Panc1 (cell line): ENCODE measurements around the gene TRAF6. TPM values are rescaled to one million over a fixed set of nuclear protein-coding genes. Genes with fewer than 3 reads are reported as not detected.

Source experiments
- ATAC-seq: fragments of 200-7000 bp; cut with Tn5 transposase; 2 replicates; pipeline ENCODE4 v1.9.1; 2020; ENCODE audit warnings: mild to moderate bottlenecking, moderate library complexity
- BruUV-seq: library from RNA; stranded (reverse); fragments of 400-500 nt; replicated peaks from 2 replicates; lab custom pipeline; 2021; lab: Mats Ljungman, UMichigan
- CTCF ChIA-PET: fragments of 300-600 bp; sonication (Branson Sonifier 250); formaldehyde crosslinking; loops from one replicate; lab custom pipeline; 2022; ENCODE audit warnings: antibody characterized with exemption; lab: Charles Lee
- POLR2A ChIA-PET: fragments of 300-600 bp; sonication (Branson Sonifier 250); formaldehyde crosslinking; loops from one replicate; lab custom pipeline; 2022; ENCODE audit warnings: antibody characterized with exemption; lab: Charles Lee
- DNase-seq: peaks from one replicate; pipeline ENCODE4 v3.0.0-alpha.2; 2010; ENCODE audit warnings: low read depth, low spot score
- H3K27ac ChIP-seq: 2 replicates; pipeline ENCODE4 v1.5.1; 2011; ENCODE audit warnings: mild to moderate bottlenecking, low read length, inconsistent platforms
- H3K27me3 ChIP-seq: fragments of 200-500 bp; sonication (Bioruptor generic); 2 replicates; pipeline ENCODE4 v1.6.0; 2014; ENCODE audit warnings: low read length, inconsistent platforms; ENCODE audit not compliant: control insufficient read depth, insufficient read depth
- H3K36me3 ChIP-seq: fragments of 200-500 bp; sonication (Bioruptor generic); 2 replicates; pipeline ENCODE4 v1.5.1; 2014; ENCODE audit warnings: inconsistent platforms, mild to moderate bottlenecking, low read length, moderate library complexity; ENCODE audit not compliant: control insufficient read depth, insufficient read depth
- H3K4me1 ChIP-seq: 2 replicates; pipeline ENCODE4 v1.5.1; 2011; ENCODE audit warnings: inconsistent platforms, mild to moderate bottlenecking, low read length, moderate library complexity; ENCODE audit not compliant: control insufficient read depth, insufficient read depth
- H3K4me3 ChIP-seq, 2 experiments: 2 replicates each; pipeline ENCODE4 v1.5.1; 2011 to 2012; ENCODE audit warnings: low read depth in 2 of 2, low read length in 2 of 2, mild to moderate bottlenecking in 2 of 2, inconsistent platforms in 1 of 2, moderate library complexity in 1 of 2
- H3K9me3 ChIP-seq: fragments of 200-500 bp; sonication (Bioruptor generic); 2 replicates; pipeline ENCODE4 v1.5.1; 2014; ENCODE audit warnings: low read depth, mild to moderate bottlenecking, inconsistent platforms, low read length, moderate library complexity; ENCODE audit not compliant: control insufficient read depth, insufficient read depth
- CTCF ChIP-seq: fragments of 450-650 bp; IDR thresholded peaks from 2 replicates; pipeline ENCODE4 v1.5.1; 2017; ENCODE audit warnings: mild to moderate bottlenecking
- POLR2AphosphoS5 ChIP-seq: IDR thresholded peaks from 2 replicates; pipeline ENCODE4 v1.6.1; 2012; ENCODE audit warnings: mild to moderate bottlenecking, low read depth, low read length, moderate library complexity
- SIN3A ChIP-seq: IDR thresholded peaks from 2 replicates; pipeline ENCODE4 v1.6.1; 2012; ENCODE audit warnings: low read depth, mild to moderate bottlenecking, low read length, moderate library complexity, borderline replicate concordance; ENCODE audit not compliant: insufficient read depth
- TCF7L2 ChIP-seq: IDR thresholded peaks from 2 replicates; pipeline ENCODE4 v1.6.1; 2011; ENCODE audit warnings: mild to moderate bottlenecking, low read depth, low read length, inconsistent platforms
- in situ Hi-C: cut with HindIII; loops from 2 replicates; pipeline ENCODE4 v1.10.0; 2016; ENCODE audit warnings: low sequenced_read_pairs, low pct_unique_long_range_greater_than_20kb
- intact Hi-C: fragments of 100-400 bp; cut with micrococcal nuclease; formaldehyde crosslinking; loops from one replicate; pipeline ENCODE4 v1.10.0; 2022; ENCODE audit not compliant: unreplicated experiment
- total RNA-seq: library from RNA; stranded (reverse); gene quantifications from one replicate; pipeline ENCODE4 v1.2.1, GENCODE V29; 2021; ENCODE audit not compliant: unreplicated experiment
- TF ChIP-seq, protein P1 (sequence below), 2 experiments: IDR thresholded peaks; 2 replicates each; pipeline ENCODE4 v1.6.1; 2011 to 2012; ENCODE audit warnings: low read depth in 2 of 2, control low read depth in 1 of 2, low read length in 1 of 2, mild to moderate bottlenecking in 1 of 2, moderate library complexity in 1 of 2; ENCODE audit not compliant: insufficient read depth in 1 of 2

TRAF6 gene
- total RNA-seq, 1 experiment from 2014 or later, result 10.9 TPM

GRCh38 chr11:36475192-36475591 lies 34.9 kb downstream of the TRAF6 start:
- BruUV-seq, result no TSS peak
- Histone ChIP-seq H3K4me1 (no peaks in the 10 kb centered on the region), H3K4me3 (no peak overlapping the region), H3K9me3 (no peaks in the 10 kb centered on the region), H3K27ac (no peak overlapping the region), H3K36me3 (no peaks in the 10 kb centered on the region), H3K27me3 (no peaks in the 10 kb centered on the region; the same call in 1 of the 2 replicates)
- DNase-seq, result no peak
- no peak for TF ChIP-seq POLR2AphosphoS5
- intact Hi-C loops, result loop anchor here (5.0 kb wide), 1 partner anchor 183 kb away; no protein-coding TSS in a partner anchor
- in situ Hi-C loops, result no loop called here
- ChIA-PET POLR2A (no interaction called here), CTCF (no interaction called here)
- no peak for ATAC-seq

DNA sequence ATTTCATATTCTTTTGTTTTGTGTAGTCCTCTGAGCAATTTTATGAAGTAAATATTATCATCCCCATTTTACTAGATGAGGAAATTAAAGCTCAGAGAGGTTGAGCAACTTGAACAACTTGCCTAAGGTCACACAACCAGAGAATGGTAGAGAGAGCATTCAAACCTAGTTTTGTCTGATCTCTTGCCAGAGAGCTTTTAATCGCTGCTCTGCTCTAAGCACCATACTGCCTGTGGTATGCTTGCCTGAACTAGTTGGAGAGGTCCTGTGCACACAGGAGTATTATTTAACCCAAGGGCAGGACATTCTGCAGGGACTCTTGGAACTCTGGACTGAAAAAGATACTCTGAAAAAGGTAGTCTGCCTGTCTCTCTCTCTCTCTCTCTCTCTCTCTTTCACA lies 38.5 kb downstream of the TRAF6 start:
- in situ Hi-C loops, result no loop called here
- BruUV-seq, result no TSS peak
- no peak for TF ChIP-seq TCF7L2
- TF ChIP-seq, protein P1, sequence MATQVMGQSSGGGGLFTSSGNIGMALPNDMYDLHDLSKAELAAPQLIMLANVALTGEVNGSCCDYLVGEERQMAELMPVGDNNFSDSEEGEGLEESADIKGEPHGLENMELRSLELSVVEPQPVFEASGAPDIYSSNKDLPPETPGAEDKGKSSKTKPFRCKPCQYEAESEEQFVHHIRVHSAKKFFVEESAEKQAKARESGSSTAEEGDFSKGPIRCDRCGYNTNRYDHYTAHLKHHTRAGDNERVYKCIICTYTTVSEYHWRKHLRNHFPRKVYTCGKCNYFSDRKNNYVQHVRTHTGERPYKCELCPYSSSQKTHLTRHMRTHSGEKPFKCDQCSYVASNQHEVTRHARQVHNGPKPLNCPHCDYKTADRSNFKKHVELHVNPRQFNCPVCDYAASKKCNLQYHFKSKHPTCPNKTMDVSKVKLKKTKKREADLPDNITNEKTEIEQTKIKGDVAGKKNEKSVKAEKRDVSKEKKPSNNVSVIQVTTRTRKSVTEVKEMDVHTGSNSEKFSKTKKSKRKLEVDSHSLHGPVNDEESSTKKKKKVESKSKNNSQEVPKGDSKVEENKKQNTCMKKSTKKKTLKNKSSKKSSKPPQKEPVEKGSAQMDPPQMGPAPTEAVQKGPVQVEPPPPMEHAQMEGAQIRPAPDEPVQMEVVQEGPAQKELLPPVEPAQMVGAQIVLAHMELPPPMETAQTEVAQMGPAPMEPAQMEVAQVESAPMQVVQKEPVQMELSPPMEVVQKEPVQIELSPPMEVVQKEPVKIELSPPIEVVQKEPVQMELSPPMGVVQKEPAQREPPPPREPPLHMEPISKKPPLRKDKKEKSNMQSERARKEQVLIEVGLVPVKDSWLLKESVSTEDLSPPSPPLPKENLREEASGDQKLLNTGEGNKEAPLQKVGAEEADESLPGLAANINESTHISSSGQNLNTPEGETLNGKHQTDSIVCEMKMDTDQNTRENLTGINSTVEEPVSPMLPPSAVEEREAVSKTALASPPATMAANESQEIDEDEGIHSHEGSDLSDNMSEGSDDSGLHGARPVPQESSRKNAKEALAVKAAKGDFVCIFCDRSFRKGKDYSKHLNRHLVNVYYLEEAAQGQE (IDR thresholded peaks at IDR 0.05; ENCODE audit: insufficient read depth in 1 of 2, low read depth in 2 of 2, low read length in 1 of 2), result no peak
- TF ChIP-seq CTCF, result no peak
- TF ChIP-seq SIN3A, result no peak
- no peak for TF ChIP-seq POLR2AphosphoS5
- ChIA-PET POLR2A (no interaction called here), CTCF (no interaction called here)
- Histone ChIP-seq H3K27me3 (no peaks in the 10 kb centered on the region; the same call in 1 of the 2 replicates), H3K4me1 (no peaks in the 10 kb centered on the region), H3K9me3 (no peaks in the 10 kb centered on the region), H3K27ac (no peak overlapping the region), H3K36me3 (no peaks in the 10 kb centered on the region), H3K4me3 (no peak overlapping the region)
- no peak for DNase-seq
- intact Hi-C loops, result no loop called here
- no peak for ATAC-seq

DNA sequence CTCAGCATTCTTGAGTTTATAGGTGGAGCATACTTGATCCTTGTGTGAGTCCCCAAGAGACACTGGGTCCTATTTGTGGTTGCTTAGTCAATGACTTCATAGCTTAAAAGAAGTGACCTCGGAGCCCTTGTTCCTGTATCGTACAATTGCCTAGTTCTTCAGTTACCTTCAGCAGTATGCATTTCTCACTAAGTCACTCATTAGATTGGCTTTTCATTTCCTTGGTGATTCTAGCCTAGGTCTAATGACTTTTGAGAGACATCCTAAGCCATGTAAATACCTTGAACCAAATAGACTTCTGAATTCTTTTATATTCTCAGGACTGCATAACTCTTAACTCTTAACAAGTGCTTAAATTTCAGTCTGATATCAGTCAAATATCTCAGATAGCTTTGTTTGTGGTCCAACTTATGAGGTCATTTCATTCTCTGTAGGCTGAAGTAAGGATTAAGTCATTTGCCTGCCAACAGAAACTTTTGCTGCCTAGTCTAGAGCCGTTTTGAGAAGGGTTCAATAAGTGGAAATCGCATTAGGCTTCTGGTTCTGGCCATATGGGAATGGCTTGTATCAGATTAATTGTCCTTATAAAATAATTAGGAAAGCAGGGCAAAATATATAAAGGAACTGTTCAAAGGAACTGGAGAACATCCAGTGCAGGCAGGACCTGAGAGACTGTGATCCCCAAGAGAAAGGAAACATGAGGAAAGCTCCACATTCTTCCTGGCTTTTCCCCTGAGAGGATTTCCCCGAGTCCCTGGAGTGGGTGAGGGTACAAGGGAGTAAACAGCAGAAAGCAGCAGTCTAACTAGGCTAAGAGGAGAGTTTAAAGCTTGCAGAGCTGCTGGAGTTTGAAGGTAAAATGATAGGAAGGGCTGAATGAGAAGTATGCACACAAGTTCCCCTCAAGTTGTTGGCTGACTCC lies 39.9 kb downstream of the TRAF6 start:
- intact Hi-C loops, result no loop called here
- POLR2A ChIA-PET, result no interaction called here
- Histone ChIP-seq H3K4me1 (no peaks in the 10 kb centered on the region), H3K27me3 (no peaks in the 10 kb centered on the region; the same call in 1 of the 2 replicates), H3K36me3 (no peaks in the 10 kb centered on the region), H3K4me3 (no peak overlapping the region), H3K9me3 (no peaks in the 10 kb centered on the region), H3K27ac (no peak overlapping the region)
- TF ChIP-seq CTCF (no peak), SIN3A (no peak), POLR2AphosphoS5 (no peak), TCF7L2 (no peak)
- TF ChIP-seq, protein P1 (IDR thresholded peaks at IDR 0.05; ENCODE audit: insufficient read depth in 1 of 2, low read depth in 2 of 2, low read length in 1 of 2), result no peak
- in situ Hi-C loops, result no loop called here
- CTCF ChIA-PET, result no interaction called here
- DNase-seq, result no peak
- no peak for ATAC-seq
- no TSS peak for BruUV-seq
